ENCODE measurements around the gene SUMO2.
"Not testable (repeated sequence)": the region's sequence is repeated elsewhere in the genome, so short reads cannot be mapped to it uniquely, and the experiment has no call there.

Gene SUMO2

GRCh38 chr17:75182569-75183436, at the start of gene SUMO2:
Gene SUMO2 (minus strand): TSS chr17:75182959. CDS start chr17:75182834, 125 bp downstream.
- peak; percentile 100 for DNase-seq (ENCODE audit: low spot score)

GRCh38 chr17:75231741-75232464, 49.1 kb upstream of the SUMO2 start:
- DNase-seq (ENCODE audit: low spot score): no peak

DNA sequence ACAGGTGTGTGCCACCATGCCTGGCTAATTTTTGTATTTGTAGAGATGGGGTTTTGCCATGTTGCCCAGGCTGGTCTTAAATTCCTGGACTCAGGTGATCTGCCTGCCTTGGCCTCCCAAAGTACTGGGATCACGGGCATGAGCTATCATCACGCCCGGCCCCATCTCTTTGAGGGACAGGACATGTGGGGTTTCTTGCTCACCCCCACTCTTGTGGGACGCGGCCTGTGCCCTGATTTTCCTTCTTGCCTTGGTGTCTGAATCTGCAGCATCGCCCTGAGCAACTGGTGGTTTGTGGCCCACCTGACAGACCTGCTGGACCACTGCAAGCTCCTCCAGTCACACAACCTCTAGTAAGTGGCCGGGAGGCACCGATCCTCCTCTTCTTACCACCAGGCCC, 48.3 kb upstream of the SUMO2 start:
- no peak for DNase-seq (ENCODE audit: low spot score)

DNA sequence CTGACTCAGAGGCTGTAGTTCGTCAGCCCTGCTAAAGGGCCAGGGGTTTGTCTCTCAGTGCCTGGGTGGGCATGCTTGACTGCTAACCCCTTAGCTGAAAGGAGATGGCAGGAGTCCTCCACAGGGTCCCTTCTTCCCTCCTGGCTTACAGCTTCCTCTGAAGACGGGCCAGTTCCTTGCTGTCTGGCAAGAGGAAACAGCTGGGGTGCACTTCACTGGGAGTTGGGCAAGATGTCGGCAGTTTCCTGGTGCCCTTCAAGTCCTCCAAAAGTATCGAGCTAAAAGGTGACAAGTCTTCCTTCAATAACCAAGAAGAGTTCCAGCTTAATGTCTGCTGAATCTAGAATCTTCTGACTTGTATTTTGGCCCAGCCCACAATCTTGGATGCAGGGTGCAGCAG, 46.1 kb upstream of the SUMO2 start:
- DNase-seq (ENCODE audit: low spot score): no peak

GRCh38 chr17:75228305-75228704, 45.5 kb upstream of the SUMO2 start:
- peak; percentile 11 for DNase-seq (ENCODE audit: low spot score)

DNA sequence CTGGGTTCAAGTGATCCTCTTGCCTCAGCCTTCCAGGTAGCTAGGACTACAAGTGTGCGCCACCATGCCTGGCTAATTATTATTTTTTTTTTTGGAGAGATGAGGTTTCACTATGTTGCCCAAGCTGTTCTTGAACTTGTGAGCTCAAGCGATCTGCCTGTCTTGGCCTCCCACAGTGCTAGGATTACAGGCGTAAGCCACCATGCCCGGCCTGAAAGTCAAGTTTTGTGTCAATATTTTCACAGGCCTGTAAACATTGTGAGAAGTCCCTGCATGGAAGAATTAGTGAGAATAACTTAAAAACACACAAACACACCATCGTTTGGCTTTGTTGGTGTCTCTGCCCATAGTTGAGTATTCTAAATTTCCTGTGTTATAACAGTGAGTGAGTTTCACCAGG, 45.0 kb upstream of the SUMO2 start:
- DNase-seq (ENCODE audit: low spot score): no peak

DNA sequence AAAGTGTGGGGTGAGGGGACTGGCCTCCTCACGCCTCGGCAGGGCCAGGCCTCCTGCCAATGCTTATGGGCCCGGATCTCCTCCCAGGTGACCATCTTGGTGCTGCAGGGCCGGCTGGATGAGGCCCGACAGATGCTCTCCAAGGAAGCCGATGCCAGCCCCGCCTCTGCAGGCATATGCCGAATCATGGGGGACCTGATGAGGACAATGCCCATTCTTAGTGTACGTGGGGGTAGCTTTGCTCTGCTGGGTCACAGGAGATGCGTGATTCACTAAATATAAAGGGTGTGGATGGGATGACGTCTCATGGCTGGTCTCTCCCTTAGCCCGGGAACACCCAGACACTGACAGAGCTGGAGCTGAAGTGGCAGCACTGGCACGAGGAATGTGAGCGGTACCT, 42.3 kb upstream of the SUMO2 start:
- peak; percentile 14 for DNase-seq (ENCODE audit: low spot score)

DNA sequence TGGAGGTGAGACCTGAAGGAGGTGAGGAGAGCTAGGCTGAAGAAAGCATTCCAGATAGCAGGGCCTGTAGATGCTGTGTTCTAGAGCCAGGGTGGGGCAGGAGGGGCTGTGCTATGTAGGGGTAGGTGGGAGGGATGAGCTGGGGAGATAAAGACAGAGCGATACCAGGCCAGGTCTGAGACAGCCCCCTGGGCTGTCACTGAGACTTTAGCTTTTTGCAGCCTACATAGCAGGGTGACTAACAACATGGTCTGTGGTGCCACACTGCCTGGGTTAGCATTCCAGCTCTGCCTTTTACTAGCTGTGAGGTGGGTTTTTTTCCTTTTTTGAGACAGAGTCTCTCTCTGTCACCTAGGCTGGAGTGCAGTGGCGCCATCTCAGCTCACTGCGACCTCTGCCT, 37.1 kb upstream of the SUMO2 start:
- DNase-seq (ENCODE audit: low spot score): peak; percentile 3

GRCh38 chr17:75218131-75218530, 35.4 kb upstream of the SUMO2 start:
- DNase-seq (ENCODE audit: low spot score): no peak

- no peak for DNase-seq (ENCODE audit: low spot score)
These were observed 26.3 kb upstream of the SUMO2 start for GRCh38 chr17:75209061-75209460.

- DNase-seq (ENCODE audit: low spot score): no peak
These were observed 25.4 kb upstream of the SUMO2 start for GRCh38 chr17:75208161-75208560.

GRCh38 chr17:75207760-75208159, 25.0 kb upstream of the SUMO2 start:
- no peak for DNase-seq (ENCODE audit: low spot score)

GRCh38 chr17:75207050-75207407, 24.3 kb upstream of the SUMO2 start:
- DNase-seq (ENCODE audit: low spot score): not testable (repeated sequence)

DNA sequence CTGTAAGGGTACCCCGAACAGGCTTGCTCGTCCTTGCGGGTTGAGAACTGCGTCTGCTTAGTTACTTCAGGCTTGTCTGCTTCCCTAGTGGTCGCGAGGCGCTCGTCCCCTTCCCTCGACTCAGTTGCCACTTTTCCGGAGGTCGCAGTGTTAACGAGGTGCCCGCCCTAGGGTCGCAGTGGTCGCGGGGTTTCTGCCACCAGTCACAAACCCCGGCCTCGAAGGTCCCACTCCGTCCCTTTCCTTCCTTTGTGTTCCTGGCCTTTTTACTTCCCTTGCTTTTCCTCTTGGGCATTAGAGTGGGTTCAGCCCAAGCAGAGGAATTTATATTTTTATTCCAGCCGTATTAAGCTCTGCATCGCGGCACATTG, 23.0 kb upstream of the SUMO2 start:
- DNase-seq (ENCODE audit: low spot score): no peak

GRCh38 chr17:75205037-75205792, 22.5 kb upstream of the SUMO2 start, which contains the start of gene NUP85:
Gene NUP85 (plus strand): TSS chr17:75205679. CDS start chr17:75205762, 83 bp downstream.
- DNase-seq (ENCODE audit: low spot score): peak; percentile 100

DNA sequence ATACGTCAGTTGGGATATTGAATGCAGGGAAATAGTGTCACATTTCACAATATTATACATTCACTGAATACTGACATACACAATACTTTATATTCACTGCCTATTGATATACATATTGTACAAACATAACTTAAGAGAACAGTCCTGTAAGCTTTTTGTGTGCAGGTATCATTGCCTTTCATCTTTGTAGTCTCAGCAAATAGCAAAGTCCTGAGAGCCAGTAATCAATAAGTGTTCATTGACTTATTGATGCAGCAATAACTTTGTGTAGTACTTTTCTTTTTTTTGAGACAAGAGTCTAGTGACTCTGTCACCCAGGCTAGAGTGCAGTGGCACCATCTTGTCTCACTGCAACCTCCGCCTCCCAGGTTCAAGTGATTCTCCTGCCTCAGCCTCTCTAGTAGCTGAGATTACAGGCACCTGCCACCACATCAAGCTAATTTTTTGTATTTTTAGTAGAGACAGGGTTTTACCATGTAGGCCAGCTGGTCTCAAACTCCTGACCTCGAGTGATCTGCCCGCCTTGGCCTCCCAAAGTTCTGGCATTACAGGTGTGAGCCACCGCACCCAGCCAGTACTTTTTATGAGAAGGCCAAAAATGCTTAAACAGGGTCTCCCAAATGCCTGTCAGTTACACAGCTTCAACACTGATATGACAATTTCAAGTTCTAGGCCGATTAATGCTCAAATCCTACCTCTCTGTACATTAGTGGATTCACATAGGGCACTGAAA, 17.3 kb upstream of the SUMO2 start:
- DNase-seq (ENCODE audit: low spot score): no peak

DNA sequence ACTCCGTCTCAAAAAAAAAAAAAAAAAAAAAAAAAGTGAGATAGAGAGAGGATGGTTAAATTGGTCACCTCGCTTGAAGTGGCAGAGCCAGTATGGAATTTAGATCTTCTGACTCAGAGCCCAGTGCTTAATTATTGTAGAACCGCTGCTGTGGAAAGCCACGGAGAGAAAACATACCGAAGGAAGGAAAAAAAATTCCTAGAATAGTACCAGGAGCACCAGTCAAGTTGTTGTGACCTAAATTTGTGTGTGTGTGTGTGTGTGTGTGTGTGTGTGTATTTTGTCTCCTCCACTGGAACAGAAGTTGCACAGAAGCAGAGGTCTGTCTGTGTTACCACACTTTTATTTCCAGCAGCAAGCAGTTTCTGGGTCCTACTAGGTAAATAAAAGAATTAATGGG, 12.1 kb upstream of the SUMO2 start:
- DNase-seq (ENCODE audit: low spot score): no peak

DNA sequence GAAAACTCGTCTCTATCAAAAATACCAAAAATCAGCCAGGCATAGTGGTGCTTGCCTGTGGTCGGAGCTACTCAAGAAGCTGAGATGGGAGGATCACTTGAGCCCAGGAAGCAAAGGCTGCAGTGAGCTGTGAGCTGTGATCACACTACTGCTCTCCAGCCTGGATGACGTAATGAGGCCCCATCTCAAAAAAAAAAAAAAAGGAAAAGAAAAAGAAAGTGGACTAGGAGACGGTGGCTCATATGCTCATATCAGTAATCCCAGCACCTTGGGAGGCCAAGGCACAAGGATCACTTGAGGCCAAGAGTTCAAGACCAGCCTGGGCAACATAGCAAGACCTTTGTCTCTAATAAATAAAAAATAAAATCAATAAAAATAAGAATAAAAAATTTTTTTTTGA, 8.8 kb upstream of the SUMO2 start:
- DNase-seq (ENCODE audit: low spot score): no peak

GRCh38 chr17:75188614-75189013, 5.9 kb upstream of the SUMO2 start:
- no peak for DNase-seq (ENCODE audit: low spot score)

GRCh38 chr17:75183999-75184884, 1.5 kb upstream of the SUMO2 start:
- no peak for DNase-seq (ENCODE audit: low spot score)

- no peak for DNase-seq (ENCODE audit: low spot score)
These were observed 515 bp downstream of the SUMO2 start for GRCh38 chr17:75182319-75182568.
